NCI-H2196 (cell line): ENCODE data around the gene RPS21.

Experiments
- DNase-seq: peaks from one replicate; lab custom pipeline; 2025; ENCODE audit not compliant: unreplicated experiment; lab: John Stamatoyannopoulos, UW

RPS21 gene

GRCh38 chr20:62409931-62410745 is 23.2 kb downstream of the RPS21 start:
- peak; percentile 94 for DNase-seq

- no peak for DNase-seq
These were observed 24.0 kb downstream of the RPS21 start for GRCh38 chr20:62410746-62411478.

- DNase-seq, result no peak
These were observed 24.7 kb downstream of the RPS21 start for GRCh38 chr20:62411479-62412193.

GRCh38 chr20:62412194-62413024 is 25.5 kb downstream of the RPS21 start:
- DNase-seq, result no peak

GRCh38 chr20:62413025-62413570 is 26.2 kb downstream of the RPS21 start:
- no peak for DNase-seq

GRCh38 chr20:62413896-62414481 is 27.1 kb downstream of the RPS21 start:
- DNase-seq, result no peak

GRCh38 chr20:62415354-62416111 is 28.6 kb downstream of the RPS21 start:
- no peak for DNase-seq

GRCh38 chr20:62416651-62417637 is 30.0 kb downstream of the RPS21 start:
- no peak for DNase-seq

- DNase-seq, result no peak
These were observed 31.2 kb downstream of the RPS21 start for GRCh38 chr20:62417981-62418708.

- DNase-seq, result no peak
These were observed 32.0 kb downstream of the RPS21 start for GRCh38 chr20:62418709-62419487.

GRCh38 chr20:62419759-62420158 is 32.9 kb downstream of the RPS21 start:
- no peak for DNase-seq

GRCh38 chr20:62420846-62421715 is 34.2 kb downstream of the RPS21 start:
- no peak for DNase-seq

GRCh38 chr20:62421716-62421990 is 34.8 kb downstream of the RPS21 start:
- DNase-seq, result no peak

- DNase-seq, result no peak
These were observed 35.9 kb downstream of the RPS21 start for GRCh38 chr20:62422636-62423325.

- DNase-seq, result no peak
These were observed 36.4 kb downstream of the RPS21 start for GRCh38 chr20:62423326-62423706.
